ENCODE measurements around the gene SDK2. TPM values are rescaled to one million over a fixed set of nuclear protein-coding genes. Genes with fewer than 3 reads are reported as not detected.

SDK2 gene
- total and polyA plus RNA-seq, 2 experiments from 2014 or later, result 0.74 to 5.1 TPM

- TF ChIP-seq, protein P1, sequence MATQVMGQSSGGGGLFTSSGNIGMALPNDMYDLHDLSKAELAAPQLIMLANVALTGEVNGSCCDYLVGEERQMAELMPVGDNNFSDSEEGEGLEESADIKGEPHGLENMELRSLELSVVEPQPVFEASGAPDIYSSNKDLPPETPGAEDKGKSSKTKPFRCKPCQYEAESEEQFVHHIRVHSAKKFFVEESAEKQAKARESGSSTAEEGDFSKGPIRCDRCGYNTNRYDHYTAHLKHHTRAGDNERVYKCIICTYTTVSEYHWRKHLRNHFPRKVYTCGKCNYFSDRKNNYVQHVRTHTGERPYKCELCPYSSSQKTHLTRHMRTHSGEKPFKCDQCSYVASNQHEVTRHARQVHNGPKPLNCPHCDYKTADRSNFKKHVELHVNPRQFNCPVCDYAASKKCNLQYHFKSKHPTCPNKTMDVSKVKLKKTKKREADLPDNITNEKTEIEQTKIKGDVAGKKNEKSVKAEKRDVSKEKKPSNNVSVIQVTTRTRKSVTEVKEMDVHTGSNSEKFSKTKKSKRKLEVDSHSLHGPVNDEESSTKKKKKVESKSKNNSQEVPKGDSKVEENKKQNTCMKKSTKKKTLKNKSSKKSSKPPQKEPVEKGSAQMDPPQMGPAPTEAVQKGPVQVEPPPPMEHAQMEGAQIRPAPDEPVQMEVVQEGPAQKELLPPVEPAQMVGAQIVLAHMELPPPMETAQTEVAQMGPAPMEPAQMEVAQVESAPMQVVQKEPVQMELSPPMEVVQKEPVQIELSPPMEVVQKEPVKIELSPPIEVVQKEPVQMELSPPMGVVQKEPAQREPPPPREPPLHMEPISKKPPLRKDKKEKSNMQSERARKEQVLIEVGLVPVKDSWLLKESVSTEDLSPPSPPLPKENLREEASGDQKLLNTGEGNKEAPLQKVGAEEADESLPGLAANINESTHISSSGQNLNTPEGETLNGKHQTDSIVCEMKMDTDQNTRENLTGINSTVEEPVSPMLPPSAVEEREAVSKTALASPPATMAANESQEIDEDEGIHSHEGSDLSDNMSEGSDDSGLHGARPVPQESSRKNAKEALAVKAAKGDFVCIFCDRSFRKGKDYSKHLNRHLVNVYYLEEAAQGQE (IDR thresholded peaks at IDR 0.05; ENCODE audit: unreplicated experiment), result no peak
- TF ChIP-seq NANOG (IDR thresholded peaks at IDR 0.05; ENCODE audit: borderline replicate concordance) (no peak), ZNF114 (CRISPR knock-in tag; IDR thresholded peaks at IDR 0.05) (no peak), ZNF331 (CRISPR knock-in tag; IDR thresholded peaks at IDR 0.05; ENCODE audit: low read depth) (no peak), CTCF (conservative IDR thresholded peaks at IDR 0.05; ENCODE audit: low read depth in 2 of 2) (no peak), EZH2 (IDR thresholded peaks at IDR 0.05; ENCODE audit: low read depth, unreplicated experiment) (no peak), STAT1 (IDR thresholded peaks at IDR 0.05; ENCODE audit: unreplicated experiment) (no peak), EZH2phosphoT487 (IDR thresholded peaks at IDR 0.05; ENCODE audit: unreplicated experiment) (no peak), POLR2AphosphoS5 (IDR thresholded peaks at IDR 0.05; ENCODE audit: low read depth) (no peak), JUNB (IDR thresholded peaks at IDR 0.05; ENCODE audit: unreplicated experiment) (no peak)
- TF ChIP-seq, protein P2, sequence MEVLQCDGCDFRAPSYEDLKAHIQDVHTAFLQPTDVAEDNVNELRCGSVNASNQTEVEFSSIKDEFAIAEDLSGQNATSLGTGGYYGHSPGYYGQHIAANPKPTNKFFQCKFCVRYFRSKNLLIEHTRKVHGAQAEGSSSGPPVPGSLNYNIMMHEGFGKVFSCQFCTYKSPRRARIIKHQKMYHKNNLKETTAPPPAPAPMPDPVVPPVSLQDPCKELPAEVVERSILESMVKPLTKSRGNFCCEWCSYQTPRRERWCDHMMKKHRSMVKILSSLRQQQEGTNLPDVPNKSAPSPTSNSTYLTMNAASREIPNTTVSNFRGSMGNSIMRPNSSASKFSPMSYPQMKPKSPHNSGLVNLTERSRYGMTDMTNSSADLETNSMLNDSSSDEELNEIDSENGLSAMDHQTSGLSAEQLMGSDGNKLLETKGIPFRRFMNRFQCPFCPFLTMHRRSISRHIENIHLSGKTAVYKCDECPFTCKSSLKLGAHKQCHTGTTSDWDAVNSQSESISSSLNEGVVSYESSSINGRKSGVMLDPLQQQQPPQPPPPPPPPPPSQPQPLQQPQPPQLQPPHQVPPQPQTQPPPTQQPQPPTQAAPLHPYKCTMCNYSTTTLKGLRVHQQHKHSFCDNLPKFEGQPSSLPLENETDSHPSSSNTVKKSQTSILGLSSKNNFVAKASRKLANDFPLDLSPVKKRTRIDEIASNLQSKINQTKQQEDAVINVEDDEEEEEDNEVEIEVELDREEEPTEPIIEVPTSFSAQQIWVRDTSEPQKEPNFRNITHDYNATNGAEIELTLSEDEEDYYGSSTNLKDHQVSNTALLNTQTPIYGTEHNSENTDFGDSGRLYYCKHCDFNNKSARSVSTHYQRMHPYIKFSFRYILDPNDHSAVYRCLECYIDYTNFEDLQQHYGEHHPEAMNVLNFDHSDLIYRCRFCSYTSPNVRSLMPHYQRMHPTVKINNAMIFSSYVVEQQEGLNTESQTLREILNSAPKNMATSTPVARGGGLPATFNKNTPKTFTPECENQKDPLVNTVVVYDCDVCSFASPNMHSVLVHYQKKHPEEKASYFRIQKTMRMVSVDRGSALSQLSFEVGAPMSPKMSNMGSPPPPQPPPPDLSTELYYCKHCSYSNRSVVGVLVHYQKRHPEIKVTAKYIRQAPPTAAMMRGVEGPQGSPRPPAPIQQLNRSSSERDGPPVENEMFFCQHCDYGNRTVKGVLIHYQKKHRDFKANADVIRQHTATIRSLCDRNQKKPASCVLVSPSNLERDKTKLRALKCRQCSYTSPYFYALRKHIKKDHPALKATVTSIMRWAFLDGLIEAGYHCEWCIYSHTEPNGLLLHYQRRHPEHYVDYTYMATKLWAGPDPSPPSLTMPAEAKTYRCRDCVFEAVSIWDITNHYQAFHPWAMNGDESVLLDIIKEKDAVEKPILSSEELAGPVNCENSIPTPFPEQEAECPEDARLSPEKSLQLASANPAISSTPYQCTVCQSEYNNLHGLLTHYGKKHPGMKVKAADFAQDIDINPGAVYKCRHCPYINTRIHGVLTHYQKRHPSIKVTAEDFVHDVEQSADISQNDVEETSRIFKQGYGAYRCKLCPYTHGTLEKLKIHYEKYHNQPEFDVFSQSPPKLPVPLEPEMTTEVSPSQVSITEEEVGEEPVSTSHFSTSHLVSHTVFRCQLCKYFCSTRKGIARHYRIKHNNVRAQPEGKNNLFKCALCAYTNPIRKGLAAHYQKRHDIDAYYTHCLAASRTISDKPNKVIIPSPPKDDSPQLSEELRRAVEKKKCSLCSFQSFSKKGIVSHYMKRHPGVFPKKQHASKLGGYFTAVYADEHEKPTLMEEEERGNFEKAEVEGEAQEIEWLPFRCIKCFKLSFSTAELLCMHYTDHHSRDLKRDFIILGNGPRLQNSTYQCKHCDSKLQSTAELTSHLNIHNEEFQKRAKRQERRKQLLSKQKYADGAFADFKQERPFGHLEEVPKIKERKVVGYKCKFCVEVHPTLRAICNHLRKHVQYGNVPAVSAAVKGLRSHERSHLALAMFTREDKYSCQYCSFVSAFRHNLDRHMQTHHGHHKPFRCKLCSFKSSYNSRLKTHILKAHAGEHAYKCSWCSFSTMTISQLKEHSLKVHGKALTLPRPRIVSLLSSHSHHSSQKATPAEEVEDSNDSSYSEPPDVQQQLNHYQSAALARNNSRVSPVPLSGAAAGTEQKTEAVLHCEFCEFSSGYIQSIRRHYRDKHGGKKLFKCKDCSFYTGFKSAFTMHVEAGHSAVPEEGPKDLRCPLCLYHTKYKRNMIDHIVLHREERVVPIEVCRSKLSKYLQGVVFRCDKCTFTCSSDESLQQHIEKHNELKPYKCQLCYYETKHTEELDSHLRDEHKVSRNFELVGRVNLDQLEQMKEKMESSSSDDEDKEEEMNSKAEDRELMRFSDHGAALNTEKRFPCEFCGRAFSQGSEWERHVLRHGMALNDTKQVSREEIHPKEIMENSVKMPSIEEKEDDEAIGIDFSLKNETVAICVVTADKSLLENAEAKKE (CRISPR knock-in tag; IDR thresholded peaks at IDR 0.05), result no peak
- TF ChIP-seq, protein P3, sequence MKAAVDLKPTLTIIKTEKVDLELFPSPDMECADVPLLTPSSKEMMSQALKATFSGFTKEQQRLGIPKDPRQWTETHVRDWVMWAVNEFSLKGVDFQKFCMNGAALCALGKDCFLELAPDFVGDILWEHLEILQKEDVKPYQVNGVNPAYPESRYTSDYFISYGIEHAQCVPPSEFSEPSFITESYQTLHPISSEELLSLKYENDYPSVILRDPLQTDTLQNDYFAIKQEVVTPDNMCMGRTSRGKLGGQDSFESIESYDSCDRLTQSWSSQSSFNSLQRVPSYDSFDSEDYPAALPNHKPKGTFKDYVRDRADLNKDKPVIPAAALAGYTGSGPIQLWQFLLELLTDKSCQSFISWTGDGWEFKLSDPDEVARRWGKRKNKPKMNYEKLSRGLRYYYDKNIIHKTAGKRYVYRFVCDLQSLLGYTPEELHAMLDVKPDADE (IDR thresholded peaks at IDR 0.05), result no peak
- no peak for DNase-seq (ENCODE audit: low spot score)
- H3K4me1 Mint-ChIP-seq, result peaks cover 19% of the 10 kb centered on the region
- Histone ChIP-seq H3F3A (replicated peaks; ENCODE audit: low read depth) (no peaks in the 10 kb centered on the region), H3K27ac (ENCODE audit: low read depth) (no peak overlapping the region), H3K27me3 (ENCODE audit: insufficient read depth) (peaks cover 37% of the 10 kb centered on the region), H3K4me3 (no peak overlapping the region), H3K4me1 (ENCODE audit: insufficient read depth) (no peaks in the 10 kb centered on the region), H3K79me2 (replicated peaks; ENCODE audit: insufficient read depth) (0 out of 2 replicates have a peak, but pooled peaks cover 4% of the 10 kb centered on the region), H3K9me2 (ENCODE audit: insufficient read depth) (no peaks in the 10 kb centered on the region), H2AFZ (no peak overlapping the region), H4K20me1 (replicated peaks; ENCODE audit: insufficient read depth) (peaks cover 4% of the 10 kb centered on the region; the same call in 1 of the 2 replicates), H3K36me3 (ENCODE audit: insufficient read depth) (no peaks in the 10 kb centered on the region), H3K4me2 (no peak overlapping the region)
- ATAC-seq, result no peak
- H3K4me3 Mint-ChIP-seq, result no peak overlapping the region
- H3K27ac Mint-ChIP-seq, result no peak overlapping the region
- no peaks in the 10 kb centered on the region for H3K36me3 Mint-ChIP-seq (ENCODE audit: low read depth)
- H3K27me3 Mint-ChIP-seq (ENCODE audit: insufficient read depth, low read depth, poor library complexity), result peaks cover 34% of the 10 kb centered on the region
- no peaks in the 10 kb centered on the region; the same call in 2 of the 3 replicates for H3K9me3 Mint-ChIP-seq
Measured at GRCh38 chr17:73639322-73639721, 4.9 kb downstream of the SDK2 start.
